Activated T-cell treated with anti-CD3 and anti-CD28 coated beads, Interleukin-2, amount 50 U/mL, for 48 hours (primary cell): ENCODE results near the gene TOR1AIP2.
"Not testable (repeated sequence)": the region's sequence is repeated elsewhere in the genome, so short reads cannot be mapped to it uniquely, and the experiment has no call there.

ENCODE experiments used
- DNase-seq, 2 experiments: peaks; one replicate each; pipeline ENCODE4 v3.0.0-alpha.2; 2020

TOR1AIP2 gene

GRCh38 chr1:179805291-179806195, 72.1 kb downstream of the TOR1AIP2 start:
- DNase-seq: no peak

GRCh38 chr1:179804417-179804816, 73.2 kb downstream of the TOR1AIP2 start:
- DNase-seq: not testable (repeated sequence)

GRCh38 chr1:179803918-179804317, 73.7 kb downstream of the TOR1AIP2 start:
- DNase-seq: no peak

- no peak for DNase-seq
Observed at GRCh38 chr1:179803104-179803503, 74.5 kb downstream of the TOR1AIP2 start.

- DNase-seq: no peak
Observed at GRCh38 chr1:179800481-179800880, 77.1 kb downstream of the TOR1AIP2 start.

DNA sequence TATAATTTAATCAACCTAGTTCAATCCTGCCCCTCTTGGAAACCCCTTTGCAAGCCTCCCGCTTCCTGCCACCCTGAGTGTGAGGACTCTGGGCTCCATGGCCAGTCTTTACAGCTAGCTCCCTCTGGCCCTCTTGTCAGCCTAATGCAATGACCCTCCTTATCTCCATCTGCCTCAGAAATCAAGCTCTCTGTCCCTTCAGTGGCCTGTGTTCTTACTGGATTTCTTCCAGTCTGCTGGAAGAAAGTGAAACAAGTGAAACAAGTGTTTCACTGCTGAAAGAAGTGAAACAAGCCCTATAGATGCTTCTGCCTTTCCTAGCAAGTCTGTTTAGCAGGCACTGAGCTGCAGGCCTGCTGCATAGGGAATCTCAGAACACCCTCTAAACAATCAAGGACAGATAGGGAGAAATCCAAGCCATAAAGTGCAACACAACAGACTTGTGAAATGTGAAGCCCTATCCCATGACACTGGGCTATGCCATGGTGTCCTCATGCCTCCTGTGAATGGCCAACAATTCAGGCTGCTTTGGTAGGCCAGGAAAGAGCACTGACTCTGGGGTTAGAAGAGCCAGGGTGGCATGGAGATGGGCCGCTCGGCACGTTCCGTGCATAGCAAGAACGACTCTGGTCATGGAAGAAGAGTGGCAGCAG, 78.6 kb downstream of the TOR1AIP2 start:
- no peak for DNase-seq

DNA sequence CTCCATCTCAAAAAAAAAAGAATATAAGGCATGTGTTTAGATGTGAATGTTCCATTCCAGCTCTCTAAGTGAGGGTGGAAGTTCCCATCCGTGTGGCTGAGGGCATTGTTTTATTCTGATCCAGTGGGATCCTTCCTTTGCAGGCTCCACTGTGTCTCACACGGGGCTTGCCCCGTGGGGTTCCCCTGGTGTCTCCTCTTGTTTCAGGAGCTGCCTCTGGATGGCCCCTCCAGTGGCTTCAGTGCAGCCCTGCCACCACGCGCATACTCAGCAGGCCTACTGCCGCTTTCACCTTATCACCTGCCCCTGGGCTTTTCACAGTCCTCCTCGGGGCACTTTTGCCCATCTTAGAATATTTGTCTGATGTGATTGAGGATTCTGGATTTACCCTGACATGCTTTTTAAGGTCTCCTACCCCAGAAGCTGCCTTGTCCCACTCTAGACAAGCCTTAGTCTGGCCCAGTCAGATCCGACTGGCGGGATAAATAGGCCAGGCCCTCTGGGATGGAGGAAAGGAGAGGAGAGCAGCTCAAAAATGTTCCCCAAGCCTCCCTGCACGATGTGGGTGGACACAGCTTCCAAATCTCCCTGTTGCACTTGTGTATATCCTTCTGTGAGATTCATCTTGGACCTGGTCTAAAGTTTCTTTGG, 79.3 kb downstream of the TOR1AIP2 start:
- DNase-seq: no peak

DNA sequence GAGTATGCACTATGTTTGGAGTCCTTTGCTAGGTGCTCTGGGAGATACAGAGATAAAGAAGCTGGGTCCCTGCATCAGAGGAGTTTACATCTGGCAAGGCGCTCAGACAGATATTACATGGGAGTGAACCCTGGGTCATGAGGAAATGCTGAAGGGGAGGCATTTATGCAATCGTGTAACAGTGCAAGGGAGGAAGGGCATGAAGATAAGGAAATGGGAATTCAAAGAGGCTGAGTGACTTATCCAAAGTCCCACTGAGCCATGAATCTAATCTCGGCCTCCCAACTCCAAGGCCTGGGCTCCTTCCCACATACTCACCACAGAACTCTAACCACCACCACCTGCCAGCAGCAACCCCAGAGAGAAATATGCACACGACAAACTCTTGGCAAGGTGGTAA, 82.9 kb downstream of the TOR1AIP2 start:
- no peak for DNase-seq

DNA sequence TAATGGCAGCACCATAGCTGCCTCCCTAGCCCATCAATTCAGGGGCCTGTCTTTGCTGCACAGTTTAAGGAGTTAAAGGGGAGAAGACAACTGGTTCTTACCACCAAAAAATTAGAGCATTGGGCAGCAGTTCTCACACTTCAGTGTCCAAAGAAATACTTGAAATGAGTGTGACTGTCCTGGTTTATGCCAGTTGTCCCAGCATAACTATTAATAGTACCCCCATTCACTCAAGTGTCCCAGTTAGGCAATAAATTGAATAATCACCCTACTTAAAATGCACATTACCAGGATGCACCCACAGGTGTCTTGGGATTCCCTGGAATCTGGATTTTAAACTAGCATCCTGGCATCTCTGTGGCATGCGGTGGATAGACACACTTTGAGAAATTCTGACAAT, 83.5 kb downstream of the TOR1AIP2 start:
- no peak for DNase-seq

GRCh38 chr1:179793281-179793680, 84.3 kb downstream of the TOR1AIP2 start:
- DNase-seq: no peak
